ENCODE results near the gene CHURC1.

- TF ChIP-seq CTCF (IDR thresholded peaks at IDR 0.05; ENCODE audit: low read depth, low read length, missing input control) (no peak), TAF1 (conservative IDR thresholded peaks at IDR 0.05) (no peak), REST (IDR thresholded peaks at IDR 0.05) (no peak), JUND (IDR thresholded peaks at IDR 0.05) (no peak), GABPA (IDR thresholded peaks at IDR 0.05 in 1 of 2, conservative IDR thresholded peaks at IDR 0.05 in 1 of 2) (no peak), YY1 (IDR thresholded peaks at IDR 0.05) (no peak), FOXA1 (IDR thresholded peaks at IDR 0.05) (no peak), MAX (IDR thresholded peaks at IDR 0.05) (no peak)
These were observed 12.2 kb downstream of the CHURC1 start for GRCh38 chr14:64926398-64926995.
